NCI-H1436 treated with DMSO at 0.1 percent for 48 hours (cell line): ENCODE data around the gene MAP4K2.

ENCODE experiments used
- DNase-seq: peaks from one replicate; lab custom pipeline; 2025; lab: John Stamatoyannopoulos, UW

The MAP4K2 gene

GRCh38 chr11:64736654-64737053, 66.4 kb downstream of the MAP4K2 start:
- DNase-seq = no peak

- no peak for DNase-seq
Measured at GRCh38 chr11:64735725-64736259, 67.2 kb downstream of the MAP4K2 start.
